Measurements from ENCODE around the gene COL8A1.
"Not testable (repeated sequence)": the region's sequence is repeated elsewhere in the genome, so short reads cannot be mapped to it uniquely, and the experiment has no call there.

Gene COL8A1

DNA sequence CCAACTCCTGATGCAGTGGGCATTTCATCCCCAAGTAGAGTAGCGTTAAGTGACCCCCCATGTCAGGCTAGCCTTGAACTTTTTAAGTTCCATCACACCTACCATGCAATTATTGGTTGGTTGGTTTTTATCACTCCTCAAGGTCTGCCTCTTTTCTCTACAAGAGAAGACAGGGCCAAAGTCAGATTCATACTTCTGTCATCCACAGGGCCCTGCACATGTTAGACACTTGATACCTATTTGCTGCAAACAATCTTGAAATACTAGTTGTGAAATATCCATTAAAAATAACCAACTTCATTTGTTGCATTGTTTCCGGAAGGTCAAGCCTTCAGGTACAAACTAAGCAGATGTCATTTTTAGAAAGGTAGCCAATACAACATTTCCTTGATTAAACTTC is 180.4 kb downstream of the COL8A1 start:
- peak overlapping the region; percentile 17; the same call in 1 of the 2 replicates for H3K4me3 ChIP-seq (ENCODE audit: low read length)
- no peak for TF ChIP-seq ZNF274 (IDR thresholded peaks at IDR 0.05; ENCODE audit: low read depth, low read length)

DNA sequence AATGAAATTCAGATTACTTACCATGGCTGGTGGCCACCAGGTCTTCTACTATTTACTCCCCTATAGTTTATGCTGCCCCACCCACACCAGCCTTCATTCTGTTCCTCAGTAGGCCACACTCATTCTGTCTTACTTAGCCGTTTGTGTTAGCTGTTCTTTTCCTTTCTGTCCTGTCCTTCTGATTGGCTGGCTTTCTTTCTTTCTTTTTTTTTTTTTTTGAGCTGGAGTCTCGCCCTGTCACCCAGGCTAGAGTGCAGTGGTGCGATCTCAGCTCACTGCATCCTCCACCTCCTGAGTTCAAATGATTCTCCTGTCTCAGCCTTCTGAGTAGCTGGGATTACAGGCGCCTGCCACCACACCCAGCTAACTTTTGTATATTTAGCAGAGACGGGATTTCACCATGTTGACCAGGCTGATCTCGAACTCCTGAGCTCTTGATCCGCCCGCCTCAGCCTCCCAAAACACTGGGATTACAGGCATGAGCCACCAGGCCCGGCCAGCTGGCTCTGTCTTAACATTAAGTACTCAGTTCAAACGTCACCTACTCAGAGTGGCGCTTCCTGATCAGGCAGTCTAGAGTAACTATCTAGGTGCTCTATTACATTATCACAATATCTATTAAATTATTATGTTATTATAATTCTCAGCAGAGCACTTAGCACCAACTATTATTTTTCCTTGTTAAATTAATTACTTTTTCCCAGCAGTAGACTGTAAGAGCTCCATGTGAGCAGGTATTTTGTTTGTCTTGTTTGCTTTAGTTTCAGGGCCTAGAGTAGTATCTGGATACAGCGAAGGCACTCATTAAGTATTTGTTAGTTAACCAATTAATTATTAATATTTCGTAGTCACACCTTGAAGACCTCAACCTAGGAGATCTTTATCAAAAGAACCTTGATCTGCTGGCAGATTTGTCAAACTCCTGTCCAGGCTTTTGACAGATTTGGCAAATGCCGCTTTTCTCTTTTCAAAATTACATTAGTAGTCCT is 185.6 kb downstream of the COL8A1 start:
- TF ChIP-seq ZNF274 (IDR thresholded peaks at IDR 0.05; ENCODE audit: low read depth, low read length): no peak
- H3K4me3 ChIP-seq (ENCODE audit: low read length): no peak overlapping the region

DNA sequence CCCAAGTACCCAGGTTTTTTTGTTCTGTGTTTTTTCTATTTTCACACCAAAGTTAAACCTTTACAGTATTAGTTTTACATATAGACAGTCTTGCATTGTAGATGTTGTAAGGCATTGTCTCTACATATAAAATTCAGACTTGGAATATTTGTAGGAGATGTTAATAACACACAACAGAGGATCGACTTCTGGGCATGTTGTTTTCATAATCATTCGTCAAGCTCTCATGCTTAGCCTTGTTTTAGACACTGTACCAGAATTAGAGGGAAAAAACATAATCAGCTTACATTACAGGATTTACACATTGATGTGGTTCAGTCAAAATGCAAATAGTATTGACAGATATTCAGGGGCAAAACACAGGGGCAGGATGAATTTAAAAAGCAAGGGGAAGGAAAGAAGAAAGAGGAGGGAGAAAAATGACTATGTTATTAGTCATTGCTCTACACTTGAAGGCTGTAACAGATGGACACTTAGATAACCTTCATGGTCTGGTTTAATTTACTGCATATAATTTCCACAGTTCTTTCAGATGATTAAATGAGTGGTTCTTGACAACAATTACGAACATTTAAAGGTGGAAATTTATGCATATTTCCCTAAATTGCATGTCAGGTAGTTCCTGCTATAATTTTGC is 186.7 kb downstream of the COL8A1 start:
- TF ChIP-seq ZNF274 (IDR thresholded peaks at IDR 0.05; ENCODE audit: low read depth, low read length): no peak
- H3K4me3 ChIP-seq (ENCODE audit: low read length): no peak overlapping the region

DNA sequence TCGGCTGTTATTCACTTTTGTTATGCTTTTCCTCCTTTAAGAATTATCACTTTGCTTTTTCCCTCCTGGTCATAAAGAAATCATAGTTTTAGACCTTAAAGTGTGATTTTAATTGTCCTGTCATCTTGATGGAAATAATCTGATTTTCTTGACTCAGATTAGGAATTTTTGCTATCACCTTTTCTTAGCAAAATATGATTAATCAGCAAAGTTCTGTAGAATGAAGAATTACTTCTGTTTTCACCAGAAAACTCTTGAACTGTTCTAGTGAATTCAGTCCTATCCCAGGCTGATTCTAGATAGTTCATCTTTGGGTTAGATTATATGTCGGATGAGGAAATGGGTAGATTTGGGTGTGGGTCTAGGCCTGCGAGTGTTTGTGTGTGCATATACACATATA is 191.4 kb downstream of the COL8A1 start:
- no peak overlapping the region for H3K4me3 ChIP-seq (ENCODE audit: low read length)
- TF ChIP-seq ZNF274 (IDR thresholded peaks at IDR 0.05; ENCODE audit: low read depth, low read length): no peak

DNA sequence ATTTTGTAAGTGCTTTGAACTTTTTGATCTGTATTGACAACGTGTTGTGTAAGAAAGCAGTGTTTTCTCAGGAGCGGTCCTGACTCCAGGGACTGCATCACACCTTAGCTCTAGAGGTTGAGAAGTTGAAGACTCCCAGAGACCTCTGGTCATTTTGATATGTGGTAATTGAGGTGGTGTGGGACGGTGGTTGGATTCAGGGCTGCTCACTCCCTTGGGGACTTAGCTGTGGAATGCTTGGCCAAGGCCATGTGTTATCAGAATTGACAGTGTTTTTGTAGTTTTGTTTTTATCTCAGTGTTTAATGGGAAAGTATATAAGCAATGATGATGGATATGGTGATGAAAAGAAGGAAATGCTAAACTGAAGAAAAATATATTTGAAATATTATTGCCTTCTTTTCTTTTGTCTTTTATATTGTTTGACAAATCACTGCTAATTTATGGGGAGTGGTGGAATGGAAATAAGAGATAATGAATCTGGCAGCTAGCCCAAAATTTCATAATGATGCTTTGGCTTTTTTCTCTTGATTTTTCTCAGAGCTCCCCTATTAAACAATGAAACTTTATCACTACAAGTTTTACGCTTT is 195.3 kb downstream of the COL8A1 start:
- TF ChIP-seq ZNF274 (IDR thresholded peaks at IDR 0.05; ENCODE audit: low read depth, low read length): no peak
- no peak overlapping the region for H3K4me3 ChIP-seq (ENCODE audit: low read length)

DNA sequence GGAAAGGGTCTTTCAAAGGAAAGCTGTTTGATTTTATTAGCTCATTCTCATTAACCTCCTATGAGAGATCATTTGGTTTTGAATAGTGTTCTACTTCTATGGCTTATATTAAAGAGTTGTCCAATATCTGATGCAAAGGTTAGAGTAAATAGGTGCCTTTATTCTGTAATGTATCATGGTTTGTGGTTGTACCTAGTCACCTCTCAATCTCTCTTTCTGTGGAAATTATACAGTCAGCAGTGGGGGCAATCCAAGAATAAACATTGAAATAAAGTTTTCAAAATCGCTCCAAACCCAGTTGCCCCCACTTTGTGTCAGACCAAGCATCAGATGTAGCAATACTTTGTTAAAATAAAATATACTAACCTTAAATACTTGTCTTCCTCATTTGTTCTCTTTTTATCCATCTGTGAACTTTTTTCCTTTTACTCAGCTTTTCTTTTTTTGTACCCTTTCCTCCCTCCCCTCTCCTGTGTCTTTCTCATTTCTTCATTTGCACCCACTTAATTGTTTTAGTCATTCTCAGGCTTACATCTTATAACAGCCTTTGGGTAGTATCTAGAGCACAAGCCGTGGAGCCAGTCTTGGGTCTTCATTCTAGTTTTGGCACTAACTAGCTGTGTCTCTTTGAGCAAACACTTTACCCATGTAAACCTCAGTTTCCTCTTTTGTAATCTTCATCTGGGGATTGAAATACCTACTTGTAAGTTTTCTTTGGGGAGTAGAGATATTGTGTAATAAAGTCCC is 196.0 kb downstream of the COL8A1 start:
- no peak overlapping the region for H3K4me3 ChIP-seq (ENCODE audit: low read length)
- TF ChIP-seq ZNF274 (IDR thresholded peaks at IDR 0.05; ENCODE audit: low read depth, low read length): no peak

DNA sequence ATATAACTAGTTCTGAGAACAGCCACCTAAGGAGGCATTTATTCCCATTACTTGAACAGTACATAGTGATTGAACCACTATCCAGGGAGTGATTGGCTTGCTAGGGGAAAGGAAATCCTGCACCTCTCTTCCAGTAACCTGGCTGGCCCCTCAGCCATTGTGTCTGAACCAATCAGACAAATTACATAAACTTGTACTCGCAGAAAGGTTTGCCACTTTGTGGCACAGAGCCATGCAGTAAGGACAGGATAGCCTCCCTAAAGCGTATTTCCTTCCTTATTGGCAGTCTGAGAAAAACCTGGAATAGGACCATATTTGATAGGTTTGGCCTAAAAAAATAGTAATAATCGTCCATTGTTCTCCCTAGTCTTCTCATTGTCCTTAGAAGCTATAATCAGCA is 198.3 kb downstream of the COL8A1 start:
- no peak overlapping the region for H3K4me3 ChIP-seq (ENCODE audit: low read length)
- TF ChIP-seq ZNF274 (IDR thresholded peaks at IDR 0.05; ENCODE audit: low read depth, low read length): no peak

DNA sequence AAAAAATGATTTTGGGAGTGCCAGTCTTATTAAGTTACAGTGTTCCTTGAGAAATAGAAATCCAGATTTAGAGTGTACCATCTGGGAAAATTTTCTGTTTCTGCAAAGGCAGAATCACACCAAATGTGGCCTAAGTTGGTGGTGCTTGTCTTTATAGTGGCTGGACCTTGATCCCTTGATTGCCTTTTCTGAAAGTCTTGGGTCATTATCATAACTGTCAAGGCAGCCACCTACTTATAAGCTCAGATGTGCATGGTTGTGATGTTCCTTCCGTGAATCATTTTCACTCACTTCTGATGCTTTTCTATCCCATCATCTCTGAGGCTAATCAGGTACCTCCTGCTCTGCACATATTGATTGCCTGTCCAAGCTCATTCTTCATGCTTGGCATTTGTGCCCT is 199.3 kb downstream of the COL8A1 start:
- no peak overlapping the region for H3K4me3 ChIP-seq (ENCODE audit: low read length)
- TF ChIP-seq ZNF274 (IDR thresholded peaks at IDR 0.05; ENCODE audit: low read depth, low read length): no peak

DNA sequence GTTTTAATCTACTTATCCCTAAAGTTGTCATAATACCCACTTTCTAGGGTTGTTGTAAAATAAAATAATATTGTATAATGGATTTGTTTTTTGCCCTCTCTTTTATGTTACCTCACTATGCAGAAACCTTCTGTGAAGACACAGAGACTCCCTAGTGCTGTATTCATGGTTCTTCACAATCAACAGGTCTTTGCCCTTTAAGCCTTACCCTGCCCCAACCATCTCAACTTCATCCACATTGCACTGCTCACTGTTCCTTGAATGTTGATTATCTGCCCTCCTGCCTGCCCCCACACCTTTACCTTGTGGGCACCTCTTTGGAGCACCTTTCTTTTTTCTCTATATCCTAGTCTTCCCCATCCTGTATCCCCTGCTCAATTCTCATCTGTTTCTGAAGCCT is 200.4 kb downstream of the COL8A1 start:
- no peak for TF ChIP-seq ZNF274 (IDR thresholded peaks at IDR 0.05; ENCODE audit: low read depth, low read length)
- H3K4me3 ChIP-seq (ENCODE audit: low read length): no peak overlapping the region

DNA sequence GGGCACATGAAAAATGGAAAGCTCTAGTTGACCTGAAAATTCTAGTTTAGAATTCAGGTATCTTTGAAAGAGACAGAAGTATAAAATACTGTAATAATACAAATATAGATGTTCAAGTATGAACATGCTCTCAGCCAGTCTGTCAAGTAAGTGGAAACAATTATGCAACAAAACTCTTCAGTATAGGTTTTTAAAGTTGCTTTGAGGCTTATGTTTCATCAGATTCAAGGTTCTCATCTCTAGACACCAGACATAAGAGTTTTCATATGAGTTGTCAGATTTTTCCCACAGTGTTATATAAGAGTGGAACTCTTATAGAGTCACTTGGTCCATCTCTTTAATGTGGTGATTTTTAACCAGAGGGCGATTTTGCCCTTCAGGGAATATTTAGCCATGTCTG is 201.2 kb downstream of the COL8A1 start:
- no peak for TF ChIP-seq ZNF274 (IDR thresholded peaks at IDR 0.05; ENCODE audit: low read depth, low read length)
- no peak overlapping the region for H3K4me3 ChIP-seq (ENCODE audit: low read length)

DNA sequence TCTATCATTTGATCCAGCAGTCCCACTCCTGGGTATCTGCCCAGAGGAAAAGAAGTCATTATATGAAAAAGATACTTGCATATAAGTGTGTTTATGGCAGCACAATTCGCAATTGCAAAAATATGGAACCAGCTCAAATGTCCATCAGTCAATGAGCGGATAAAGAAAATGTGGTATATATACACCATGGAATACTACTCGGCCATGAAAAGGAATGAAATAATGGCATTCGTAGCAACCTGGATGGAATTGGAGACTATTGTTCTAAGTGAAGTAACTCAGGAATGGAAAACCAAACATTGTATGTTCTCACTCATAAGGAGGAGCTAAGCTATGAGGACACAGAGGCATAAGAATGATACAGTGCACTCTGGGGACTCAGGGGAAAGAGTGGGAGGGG is 203.6 kb downstream of the COL8A1 start:
- H3K4me3 ChIP-seq (ENCODE audit: low read length): not testable (repeated sequence)

DNA sequence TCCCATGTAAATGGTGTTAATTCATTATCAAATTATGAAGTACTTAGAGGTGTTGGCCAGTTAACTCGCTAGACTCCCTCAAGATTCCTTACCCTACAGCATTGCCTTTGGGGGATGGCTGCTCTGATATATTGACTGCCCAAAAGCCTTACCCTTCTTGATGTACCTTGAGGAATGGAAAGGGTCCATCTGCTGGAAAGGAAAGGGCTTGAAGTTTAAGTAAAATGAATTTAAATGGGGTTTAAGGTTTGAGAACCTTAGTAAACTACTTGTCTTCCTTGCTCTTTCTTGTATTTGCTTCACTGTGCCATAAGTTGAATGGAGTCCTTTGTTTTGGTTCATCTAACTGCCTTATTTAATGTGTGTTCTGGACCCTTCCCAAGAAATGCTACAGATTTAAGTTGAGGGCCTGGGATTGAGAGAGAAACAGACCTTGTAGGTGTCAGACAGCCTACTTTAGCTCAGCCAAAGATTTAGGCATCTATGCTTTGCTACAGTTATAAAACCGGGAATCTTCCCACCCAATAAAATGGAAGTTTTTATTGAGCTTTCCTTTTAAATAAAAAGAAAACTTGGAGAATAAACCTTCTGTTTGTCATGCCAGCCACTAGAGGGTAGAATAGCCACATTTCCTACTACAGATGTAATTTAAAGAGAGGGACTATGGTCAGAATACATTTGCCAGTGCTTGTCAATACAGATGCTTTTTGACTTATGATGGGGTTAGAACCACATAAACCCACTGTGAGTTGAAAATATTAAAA is 204.6 kb downstream of the COL8A1 start:
- TF ChIP-seq ZNF274 (IDR thresholded peaks at IDR 0.05; ENCODE audit: low read depth, low read length): no peak
- H3K4me3 ChIP-seq (ENCODE audit: low read length): no peak overlapping the region

DNA sequence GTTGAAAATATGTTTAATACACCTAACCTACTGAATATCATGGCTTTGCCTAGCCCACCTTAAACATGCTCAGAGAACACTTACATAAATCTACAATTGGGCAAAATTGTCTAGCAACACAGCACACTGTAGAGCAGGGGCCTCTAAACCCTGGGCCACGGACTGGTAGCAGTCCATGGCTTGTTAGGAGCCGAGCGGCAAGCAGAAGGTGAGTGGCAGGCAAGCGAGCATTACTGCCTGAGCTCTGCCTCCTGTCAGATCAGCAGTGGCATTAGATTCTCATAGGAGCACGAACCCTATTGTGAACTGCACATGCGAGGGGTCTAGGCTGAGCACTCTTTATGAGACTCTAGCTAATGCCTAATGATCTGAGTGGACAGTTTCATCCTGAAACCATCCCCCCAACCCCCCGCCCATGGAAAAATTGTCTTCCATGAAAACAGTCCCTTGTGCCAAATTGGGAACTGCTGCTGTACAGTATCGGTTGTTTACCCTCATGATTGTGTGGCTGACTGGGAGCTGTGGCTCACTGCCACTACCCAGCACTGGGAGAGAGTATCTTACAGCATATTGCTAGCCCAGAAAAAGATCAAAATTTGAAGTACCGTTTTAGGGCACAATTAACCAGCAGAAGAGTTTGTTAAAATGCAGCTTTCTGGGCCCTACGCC is 205.3 kb downstream of the COL8A1 start:
- TF ChIP-seq ZNF274 (IDR thresholded peaks at IDR 0.05; ENCODE audit: low read depth, low read length): no peak
- H3K4me3 ChIP-seq (ENCODE audit: low read length): no peak overlapping the region

Measured in GM08714 (cell line).